NCI-H2227 (cell line): ENCODE measurements around the gene NPFF.
"Not testable (repeated sequence)": the region's sequence is repeated elsewhere in the genome, so short reads cannot be mapped to it uniquely, and the experiment has no call there.

ENCODE experiments used
- DNase-seq: peaks from one replicate; lab custom pipeline; 2025; ENCODE audit not compliant: unreplicated experiment; lab: John Stamatoyannopoulos, UW

NPFF gene

DNA sequence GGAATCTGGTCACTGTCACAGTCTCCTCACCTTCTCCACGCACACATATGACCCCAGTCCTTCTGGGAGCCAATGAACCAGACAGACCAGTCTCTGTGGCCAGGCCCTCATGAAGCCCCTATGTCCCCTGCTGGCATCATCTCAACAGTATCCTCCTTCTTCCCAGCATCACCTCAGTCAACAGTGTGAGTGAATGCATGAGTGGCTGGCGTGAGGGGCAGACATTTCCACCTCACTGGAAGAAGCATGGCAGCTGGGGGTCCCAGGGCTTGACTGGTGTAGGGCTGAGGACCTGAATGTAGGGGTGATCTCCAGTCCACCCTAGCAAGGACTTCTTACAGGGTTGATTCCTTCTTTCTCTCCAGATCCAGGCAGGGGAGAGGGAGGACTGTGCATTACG, 9.8 kb downstream of the NPFF start:
- DNase-seq: no peak

DNA sequence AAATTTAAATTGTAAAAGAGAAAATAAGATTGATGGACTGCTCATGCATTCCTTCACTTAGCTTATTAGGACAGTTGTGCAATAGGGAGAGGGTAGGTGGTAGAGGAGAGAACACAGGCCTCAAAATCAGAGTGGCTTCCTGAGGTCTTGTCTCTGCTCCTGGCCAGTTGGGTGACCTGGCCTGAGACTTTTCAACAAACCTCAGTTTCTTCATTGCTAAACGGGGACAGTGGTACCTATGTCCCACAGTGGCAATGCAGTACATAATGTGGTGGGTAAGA, 10.6 kb downstream of the NPFF start:
- no peak for DNase-seq

DNA sequence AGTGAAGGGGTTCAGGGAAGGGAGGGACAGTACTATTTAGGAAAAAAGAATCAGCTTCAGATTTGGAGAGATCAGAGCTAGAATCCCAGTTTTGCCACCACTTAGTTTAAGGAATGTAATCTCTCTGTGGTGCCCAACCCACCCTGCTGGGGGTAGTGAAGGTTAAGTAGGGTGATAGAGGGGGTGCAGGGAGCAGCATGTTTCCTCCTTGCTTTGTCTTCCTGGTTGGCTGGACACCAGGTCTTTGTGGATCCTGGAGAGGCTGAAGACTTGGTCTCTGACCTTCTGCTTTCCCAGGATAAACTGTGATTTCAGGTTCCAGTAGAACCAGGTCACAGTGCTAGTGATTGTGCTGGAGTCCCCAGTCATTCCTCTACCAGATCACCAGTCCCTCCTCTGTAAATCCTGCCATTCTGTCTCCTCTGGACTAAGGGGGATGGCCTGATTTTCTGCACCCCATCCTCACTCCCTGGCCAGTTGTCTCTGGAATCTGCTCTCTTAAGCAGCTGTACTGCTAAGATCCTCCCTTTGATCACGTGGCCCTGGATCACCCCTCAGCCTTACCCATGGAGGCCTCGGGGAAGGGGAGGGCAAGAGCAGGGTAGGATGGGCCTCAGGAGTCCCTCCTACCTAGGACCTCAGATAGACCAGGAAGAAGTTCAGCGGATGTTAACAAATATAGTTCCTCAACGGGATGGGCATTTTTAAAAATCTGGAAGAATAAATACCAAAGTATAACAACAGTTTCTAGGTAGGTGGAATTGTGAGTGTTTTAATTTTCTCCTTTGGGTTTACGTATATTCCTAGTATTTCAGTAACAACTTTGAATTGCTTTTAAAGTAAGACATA, 11.2 kb downstream of the NPFF start:
- peak; percentile 34 for DNase-seq

DNA sequence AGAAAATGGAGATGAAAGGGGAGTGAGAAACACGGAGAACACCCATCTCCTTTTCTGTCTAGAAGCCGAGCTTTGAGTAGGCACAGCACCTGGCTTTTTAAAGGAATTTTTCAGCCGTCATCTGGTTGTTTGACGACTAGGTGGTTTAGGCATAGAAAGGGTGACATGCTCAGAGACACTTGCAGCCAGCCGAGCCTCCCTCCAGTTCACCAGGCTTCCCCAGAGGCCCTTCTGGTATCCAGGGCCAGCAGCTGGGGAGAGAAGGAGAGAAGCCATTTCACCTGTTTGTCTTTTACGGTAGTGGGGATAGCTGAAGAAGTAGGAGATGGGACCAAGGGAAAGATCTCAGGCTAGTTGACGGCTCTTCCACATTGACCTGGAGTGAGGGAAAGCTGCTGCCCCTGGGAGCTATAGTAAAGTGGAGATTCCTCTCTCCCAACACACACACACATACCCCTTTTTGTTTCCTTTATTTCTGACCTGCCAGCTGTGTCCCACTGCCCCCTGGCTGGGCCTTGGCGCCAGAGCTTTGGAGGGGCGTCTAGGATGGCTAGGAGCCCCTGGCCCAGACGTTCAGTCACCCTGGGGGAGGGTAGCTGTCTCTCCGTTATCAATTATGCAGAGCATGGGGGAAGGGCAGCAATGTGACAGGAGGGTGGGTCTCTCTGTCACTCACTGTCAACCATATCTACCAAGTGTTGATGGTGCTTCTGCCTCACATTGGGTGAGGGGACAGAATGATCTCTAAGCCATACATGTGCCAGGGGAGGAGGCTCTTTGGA, 13.5 kb downstream of the NPFF start:
- DNase-seq: peak; percentile 54

DNA sequence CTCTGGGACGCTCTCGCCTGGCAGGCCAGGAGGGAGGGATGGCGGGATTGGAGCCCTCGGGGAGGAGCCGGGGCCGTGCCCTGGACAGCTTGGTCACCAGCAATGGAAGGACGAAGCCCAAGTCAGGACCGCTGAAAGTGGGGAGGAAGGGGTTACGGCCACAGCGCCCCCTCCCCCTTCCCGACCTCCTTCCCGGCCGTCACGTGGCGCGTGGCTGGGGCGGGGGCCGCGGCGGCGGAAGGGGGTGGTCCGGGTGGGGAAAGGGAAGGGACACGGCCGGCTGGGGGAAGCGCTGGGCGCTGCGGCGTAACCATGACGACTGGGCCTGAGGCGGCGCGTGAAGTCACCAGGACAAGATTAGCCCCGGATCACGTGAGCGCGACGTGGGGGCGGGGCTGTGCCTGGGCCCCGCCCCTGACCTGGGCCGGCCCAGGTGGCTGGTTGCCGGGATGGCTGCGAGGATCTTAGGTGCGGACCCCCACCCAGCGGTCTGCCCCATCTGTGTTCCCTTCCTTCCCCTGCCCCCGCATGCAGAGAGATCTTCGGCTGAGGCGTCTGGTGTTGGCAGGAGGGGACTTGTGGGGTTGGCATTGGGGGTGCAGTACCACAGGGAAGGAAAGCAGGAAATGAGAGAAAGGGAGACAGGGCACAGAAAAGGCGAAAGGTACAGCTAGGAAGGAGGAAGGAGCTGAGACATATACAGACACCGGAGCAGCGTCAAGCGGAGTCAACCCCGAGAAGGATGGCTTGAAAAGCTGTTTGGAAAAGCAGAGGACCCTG, 14.3 kb downstream of the NPFF start:
- peak; percentile 95 for DNase-seq

DNA sequence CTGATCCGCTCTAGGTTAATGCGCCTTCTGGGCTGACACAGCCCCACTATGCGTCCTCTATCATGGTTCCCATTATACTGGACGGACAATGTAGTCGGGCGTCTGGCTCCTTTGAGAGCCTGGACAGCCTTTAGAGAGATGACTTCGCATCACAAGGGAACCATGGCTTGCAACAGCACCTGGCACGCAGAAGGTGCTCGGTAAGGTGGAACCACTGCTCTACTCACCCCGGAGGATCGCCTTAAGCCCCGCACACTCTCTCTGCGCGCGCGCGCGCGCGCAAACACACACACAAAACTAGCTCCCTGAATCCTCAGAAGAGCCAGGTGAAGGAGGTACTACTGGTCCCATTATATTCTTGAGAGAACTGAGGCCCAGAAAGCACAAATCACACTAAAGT, 15.1 kb downstream of the NPFF start:
- DNase-seq: peak; percentile 37

DNA sequence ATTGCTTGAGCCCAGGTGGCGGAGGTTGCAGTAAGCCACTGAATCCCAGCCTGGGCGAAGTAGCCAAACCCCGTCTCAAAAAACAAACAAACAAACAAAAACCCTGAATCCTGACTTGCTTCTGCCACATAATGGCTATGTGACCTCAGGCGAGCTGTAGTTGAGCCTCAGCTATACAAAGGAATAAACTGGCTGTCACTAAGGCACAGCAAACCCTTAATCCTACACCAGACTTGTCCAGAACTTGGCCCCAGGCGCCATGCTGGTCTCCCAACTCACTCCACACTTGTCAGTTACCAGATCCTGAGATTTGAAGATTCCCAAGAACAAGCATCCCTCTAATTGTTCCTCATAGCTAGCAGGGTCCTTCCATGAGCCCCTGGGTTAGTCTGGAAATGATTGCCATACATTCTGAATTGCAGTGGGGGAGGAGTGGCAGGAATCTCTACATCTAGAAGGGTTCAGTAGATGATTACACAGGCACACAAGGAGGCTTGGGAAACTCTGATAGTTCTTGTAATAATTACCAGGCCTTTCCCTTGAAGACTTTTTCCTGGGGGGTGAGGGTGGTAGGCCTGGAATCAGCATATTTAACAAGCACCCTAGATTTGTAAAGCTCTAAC, 17.9 kb downstream of the NPFF start:
- peak; percentile 24 for DNase-seq

DNA sequence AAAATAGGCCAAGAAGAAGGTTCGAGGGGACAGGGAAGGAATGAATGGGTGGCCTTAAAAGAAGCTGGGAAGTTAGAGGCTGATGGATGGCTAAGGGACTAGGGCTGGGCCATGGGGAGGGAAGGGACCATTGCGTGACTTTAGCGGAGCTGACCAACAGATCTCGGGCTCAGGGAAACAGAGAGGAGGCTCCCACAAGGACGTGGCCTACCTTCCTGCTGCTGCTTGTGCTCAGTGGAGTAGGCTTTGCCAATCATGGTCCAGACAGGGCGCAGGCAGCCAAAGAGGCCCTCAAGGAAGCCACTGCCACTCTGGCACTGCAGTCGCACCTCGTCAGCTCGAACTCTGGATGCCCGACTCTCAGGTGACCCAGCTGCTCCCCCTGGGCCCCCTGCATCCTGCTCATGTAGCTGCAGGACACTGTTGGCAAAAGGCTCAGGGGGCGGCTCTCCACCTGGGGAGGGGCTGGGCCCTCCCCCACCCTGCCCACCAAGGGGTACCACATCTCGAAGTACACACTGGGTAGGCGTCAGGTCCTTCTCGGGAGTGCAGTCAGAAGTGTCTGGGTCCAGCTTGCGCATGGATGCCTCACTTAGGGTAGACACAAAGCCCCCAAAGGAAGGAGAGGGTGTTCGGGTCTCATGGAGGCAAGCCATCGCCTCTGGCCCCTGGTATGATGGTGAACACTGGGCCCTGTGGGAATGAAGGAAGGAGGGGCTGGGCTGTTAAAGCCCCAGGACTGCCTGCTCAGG, 20.4 kb downstream of the NPFF start:
- no peak for DNase-seq

DNA sequence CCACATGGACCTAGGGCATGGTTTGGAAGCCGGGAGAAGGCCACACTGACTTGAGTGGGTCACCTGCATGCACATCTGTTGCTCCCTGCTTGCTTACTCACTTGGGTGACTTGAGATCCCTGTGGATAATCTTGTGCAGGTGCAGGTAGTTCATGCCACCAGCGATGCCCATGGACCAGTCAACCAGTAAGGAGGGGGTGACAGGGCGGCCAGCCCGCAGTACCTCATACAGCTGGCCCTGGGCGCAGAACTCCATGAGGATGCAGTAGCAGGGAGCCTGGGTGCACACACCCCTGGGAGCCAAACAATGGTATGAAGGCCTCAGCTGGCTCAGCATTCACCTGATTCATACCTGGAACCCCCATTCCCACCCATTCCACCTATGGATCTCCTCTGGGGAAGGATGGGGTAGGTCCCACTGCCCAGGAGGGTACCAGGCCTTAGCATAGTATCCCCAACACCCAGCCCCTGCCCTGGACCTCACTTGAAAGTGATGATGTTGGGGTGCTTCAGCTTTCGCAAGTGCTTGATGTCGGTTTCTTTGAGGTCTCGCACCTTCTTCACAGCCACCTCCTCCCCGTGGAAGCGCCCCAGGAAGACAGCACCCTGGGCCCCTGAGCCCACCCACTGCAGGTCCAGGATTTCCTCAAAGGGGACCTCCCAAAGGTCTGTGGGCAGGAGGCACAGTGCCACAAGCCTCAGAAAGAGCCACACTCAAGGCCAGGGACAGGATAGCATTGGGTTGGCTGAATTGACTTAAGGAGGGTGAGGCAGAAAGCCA, 21.1 kb downstream of the NPFF start:
- no peak for DNase-seq

DNA sequence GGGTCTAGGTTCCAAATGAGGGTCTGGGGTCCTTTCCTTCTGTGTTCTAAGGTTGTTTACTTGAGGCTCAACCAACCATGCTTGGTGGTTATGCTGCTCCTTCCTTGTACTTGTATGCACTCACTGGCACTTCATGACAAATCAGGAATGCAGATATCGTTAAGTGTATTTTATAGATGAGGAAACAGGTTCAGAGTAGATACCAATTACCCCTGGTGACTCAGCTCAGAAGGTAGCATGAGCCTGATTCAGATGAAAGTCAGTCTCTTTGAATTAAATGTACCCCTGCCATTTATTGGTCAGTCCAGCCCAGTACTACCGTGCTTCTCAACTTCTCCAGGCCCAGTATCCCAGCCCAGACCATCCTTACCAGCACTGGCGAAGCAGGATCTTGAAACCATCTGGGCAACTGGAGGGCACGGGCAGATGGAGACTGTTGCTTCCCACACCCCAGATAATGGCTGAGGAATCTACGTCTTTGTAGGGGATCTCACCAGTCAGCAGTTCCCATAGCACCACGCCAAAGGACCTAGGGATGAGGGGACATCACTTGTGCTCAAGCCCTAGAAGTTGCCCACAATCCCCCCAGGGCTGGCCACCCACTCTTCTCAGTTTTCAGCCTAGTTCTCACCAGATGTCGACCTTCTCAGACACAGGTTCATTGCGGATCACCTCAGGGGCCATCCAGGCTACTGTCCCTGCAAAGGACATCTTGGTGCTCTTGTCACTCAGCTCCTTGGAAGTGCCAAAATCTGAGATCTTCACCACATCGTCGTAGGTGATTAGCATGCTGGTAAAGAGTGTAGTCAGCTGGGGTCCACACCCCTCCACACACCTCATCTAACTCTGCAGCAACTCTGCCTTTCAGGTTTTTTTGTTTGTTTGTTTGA, 22.4 kb downstream of the NPFF start:
- no peak for DNase-seq

DNA sequence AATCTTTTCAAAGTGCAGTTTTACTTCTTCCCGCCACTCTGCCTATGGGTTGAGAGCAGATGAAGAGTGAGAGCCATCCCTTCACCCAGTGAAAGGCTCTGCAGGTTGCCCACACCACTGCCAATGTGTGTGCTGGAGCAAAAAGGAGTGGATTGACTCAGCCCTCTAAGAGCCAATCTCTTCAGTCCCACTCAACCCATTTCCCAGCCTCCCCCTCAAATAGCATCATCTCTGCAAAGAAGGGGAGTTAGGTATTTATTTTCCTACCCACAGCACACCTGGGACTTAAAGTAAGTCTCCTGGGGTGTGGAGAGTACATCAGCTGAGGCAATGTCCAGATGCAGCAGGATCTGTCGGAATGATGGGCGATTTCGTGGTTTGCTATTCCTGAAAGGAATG, 23.3 kb downstream of the NPFF start:
- DNase-seq: no peak

DNA sequence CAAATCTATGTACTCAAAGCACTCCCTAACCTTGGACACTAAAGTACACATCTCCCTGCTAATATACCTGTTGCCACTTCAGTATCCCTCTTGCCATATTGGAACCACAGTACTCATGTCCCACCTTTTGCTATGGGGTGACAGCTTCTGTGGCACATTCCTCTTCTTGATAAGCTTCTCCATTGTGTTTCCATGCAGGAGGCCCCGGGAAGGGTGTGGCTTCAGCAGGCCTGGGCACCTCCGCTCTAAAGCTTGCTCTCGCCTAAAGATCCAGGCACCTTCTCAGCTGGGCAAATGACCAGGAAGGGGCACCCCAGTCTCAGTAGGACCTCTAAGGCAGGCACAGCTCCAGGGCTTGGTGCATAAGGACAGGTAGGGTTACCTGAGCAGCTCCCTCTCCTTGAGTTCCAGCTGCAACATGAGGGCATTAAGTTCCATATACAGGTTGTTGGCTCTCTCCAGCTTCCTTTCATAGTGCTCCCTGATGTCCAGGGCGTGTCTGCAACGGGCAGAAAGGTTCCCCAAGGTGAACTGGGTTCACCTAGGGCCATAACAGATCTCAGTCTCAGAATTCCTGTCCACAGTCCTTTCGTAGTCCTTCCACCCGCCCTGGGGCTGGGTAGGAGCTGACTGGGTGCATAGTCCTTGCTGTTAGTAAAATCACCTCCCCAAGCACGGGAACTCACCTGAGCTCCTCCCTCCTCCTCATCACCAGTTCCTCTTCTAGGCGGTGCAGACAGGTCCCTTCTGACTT, 23.9 kb downstream of the NPFF start:
- DNase-seq: no peak

DNA sequence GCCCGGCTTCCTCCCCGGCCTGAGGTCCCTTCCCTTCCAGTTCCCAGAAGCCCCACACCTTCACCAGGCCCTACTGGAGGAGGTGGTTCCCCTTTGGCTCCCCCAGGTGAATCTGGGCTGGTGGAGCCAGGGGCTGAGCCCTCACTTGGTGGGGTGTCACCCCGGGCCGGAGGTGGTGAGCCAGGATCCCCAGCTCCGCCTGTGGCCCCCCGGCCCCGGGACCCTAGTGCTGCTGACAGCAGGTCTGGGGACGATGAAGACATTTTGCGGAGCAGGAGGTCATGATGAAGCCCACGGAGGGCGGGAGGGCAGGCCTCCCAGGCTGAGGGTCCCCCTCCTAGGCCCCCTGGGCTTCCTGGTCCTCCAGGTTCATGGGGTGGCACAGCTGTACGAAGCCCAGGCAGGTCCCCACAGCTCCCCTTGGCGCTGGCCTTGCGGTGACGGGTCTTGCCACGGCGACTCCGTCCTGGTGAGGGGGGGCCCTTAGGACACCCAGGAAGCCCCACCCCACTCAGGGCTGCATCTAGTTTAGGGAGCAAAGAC, 24.6 kb downstream of the NPFF start:
- DNase-seq: no peak

DNA sequence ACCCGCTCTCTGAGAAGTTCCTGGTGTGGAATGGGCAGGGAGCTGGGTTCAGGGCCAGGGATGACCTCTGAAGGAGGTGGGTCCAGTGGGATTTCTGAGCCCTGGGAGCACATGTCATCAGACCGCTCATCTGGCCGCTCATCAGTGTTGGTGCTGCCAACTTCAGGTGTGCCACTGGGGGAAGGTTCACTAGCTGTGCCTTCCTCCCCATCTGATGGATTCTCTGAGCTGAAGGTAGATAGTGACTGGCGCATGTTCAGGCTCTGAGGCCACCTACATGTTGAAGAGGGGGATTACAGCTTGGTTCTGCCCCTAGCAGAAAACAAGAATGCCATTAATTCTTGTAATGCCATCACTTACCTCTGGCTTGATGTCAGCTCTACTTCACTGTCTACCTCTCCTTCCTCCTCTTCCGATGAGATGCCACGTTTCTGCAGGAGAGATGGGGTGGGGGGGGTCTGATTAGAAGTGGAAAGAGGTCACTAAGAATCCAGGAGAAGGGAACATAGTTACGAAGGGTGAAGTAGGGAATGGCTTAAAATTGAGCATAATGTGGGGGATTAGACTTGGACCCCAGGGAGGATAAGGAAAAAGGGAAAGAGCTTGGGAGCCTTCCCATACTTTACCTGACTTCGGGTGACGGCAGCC, 25.2 kb downstream of the NPFF start:
- DNase-seq: peak; percentile 12

DNA sequence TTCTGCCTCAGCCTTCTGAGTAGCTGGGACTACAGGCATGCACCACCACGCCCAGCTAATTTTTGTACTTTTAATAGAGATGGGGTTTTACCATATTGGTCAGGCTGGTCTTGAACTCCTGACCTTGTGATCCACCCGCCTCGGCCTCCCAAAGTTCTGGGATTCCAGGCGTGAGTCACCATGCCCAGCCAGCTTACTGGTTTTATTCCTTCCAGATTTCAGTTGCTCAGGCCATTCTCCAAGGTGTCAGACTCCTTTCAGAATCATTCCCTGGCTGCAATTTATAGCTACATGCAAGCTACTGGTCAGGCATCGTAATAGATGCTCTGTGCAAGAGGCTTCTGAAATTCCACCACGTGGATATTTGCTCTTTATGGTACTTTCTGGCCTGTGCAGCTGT, 25.8 kb downstream of the NPFF start:
- DNase-seq: not testable (repeated sequence)

DNA sequence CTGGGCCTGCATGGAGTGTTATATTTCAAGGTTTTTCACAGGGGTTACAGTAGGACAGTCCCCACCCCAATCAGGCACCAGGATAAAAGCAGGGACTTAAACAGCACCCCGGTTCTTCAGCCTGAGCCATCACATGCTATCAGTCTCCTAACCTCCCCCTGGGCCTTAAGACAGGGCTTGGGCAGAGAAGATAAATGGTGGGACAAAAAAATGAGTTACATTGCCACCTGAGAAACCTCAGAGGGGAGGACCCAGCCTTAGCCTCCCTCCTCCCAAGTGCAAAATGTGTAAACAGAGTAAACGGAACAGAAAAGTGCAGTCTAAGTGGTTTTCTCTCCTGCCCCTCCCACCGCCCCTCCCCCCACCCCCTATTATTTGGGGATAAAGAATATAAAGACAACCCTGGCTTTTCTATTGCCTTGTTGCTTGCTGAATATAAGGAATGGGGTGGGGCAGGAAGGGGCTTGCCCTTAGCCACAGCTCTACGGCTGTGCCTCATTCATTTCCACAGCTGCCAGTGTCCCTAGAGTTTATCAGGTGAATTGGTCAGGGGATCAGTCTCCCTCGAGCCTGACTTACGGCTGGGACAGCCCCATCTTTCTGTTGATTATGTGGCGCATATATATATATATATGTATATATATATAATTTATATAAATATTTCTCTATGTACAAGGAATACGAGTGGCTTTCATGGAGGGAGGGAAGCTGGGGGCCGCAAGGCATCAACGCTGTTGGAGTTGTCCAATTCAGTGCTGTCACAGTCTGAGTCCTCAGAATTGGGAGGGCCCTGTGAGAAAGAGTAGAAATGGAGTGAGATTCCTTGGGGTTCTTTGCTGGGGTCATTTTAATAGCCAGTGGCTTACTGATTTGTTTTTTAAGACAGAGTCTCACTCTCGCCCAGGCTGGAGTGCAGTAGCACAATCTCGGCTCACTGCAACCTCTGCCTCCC, 26.5 kb downstream of the NPFF start:
- DNase-seq: no peak
